B cell (primary cell): ENCODE measurements around the gene NAP1L1.

ENCODE experiments used
- EZH2 ChIP-seq: IDR thresholded peaks from 2 replicates; pipeline ENCODE4 v1.6.1; 2012; ENCODE audit warnings: borderline replicate concordance, low read depth, mild to moderate bottlenecking, moderate library complexity, low read length; ENCODE audit not compliant: insufficient read depth, poor library complexity, severe bottlenecking
- TF ChIP-seq, protein P1 (sequence below): fragments of 200-600 bp; IDR thresholded peaks from one replicate; pipeline ENCODE4 v1.8.0; 2022; ENCODE audit warnings: antibody characterized with exemption, mild to moderate bottlenecking

DNA sequence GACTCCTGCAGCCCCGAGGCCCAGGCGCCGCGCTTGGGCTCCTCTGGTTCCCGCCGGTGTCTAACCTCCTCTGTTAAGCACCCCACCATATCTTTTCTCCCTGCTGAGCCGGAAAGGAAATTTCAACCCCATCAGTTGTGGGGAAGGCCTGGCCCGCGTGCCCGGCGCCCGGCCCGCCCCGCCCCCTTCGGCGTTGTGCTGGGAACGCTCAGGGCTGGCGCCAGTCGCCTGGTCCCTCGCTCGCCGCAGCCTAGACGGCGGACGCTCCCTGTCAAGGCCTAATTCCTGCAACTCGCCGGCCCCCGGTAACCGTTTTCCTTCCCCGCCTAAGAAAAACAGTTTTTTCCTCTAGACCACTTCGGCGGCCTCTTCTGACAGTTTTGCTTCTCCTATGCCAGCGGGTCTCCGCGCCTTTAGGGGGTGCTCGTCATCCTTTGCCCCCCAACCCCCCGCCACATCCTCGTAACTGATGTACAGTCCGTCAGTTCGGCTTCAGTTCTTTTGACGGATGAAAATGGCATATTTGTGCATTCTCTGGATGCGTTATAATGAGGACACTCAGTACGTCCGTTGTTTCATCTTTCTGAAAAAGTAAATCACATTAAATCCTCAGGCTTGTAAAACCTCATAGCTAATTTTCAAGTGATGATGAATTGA, 506 bp upstream of the NAP1L1 start:
- TF ChIP-seq, protein P1, sequence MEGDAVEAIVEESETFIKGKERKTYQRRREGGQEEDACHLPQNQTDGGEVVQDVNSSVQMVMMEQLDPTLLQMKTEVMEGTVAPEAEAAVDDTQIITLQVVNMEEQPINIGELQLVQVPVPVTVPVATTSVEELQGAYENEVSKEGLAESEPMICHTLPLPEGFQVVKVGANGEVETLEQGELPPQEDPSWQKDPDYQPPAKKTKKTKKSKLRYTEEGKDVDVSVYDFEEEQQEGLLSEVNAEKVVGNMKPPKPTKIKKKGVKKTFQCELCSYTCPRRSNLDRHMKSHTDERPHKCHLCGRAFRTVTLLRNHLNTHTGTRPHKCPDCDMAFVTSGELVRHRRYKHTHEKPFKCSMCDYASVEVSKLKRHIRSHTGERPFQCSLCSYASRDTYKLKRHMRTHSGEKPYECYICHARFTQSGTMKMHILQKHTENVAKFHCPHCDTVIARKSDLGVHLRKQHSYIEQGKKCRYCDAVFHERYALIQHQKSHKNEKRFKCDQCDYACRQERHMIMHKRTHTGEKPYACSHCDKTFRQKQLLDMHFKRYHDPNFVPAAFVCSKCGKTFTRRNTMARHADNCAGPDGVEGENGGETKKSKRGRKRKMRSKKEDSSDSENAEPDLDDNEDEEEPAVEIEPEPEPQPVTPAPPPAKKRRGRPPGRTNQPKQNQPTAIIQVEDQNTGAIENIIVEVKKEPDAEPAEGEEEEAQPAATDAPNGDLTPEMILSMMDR, result peak; percentile 46
- TF ChIP-seq EZH2, result no peak
